ENCODE measurements around the gene ANO1. TPM values are rescaled to one million over a fixed set of nuclear protein-coding genes. Genes with fewer than 3 reads are reported as not detected.

Gene ANO1
- total RNA-seq, 4 donors from 2014 or later: 1.5 to 8.7 (median 4.6) TPM

- TF ChIP-seq CTCF (IDR thresholded peaks at IDR 0.05; ENCODE audit: low read depth): no peak
These were observed 22.7 kb upstream of the ANO1 start for GRCh38 chr11:70055444-70055843.

GRCh38 chr11:70057080-70057479 is 21.0 kb upstream of the ANO1 start:
- no peak for TF ChIP-seq CTCF (IDR thresholded peaks at IDR 0.05; ENCODE audit: low read depth)

- TF ChIP-seq CTCF (IDR thresholded peaks at IDR 0.05; ENCODE audit: low read depth): no peak
These were observed 18.1 kb upstream of the ANO1 start for GRCh38 chr11:70059971-70060370.

- TF ChIP-seq CTCF (IDR thresholded peaks at IDR 0.05; ENCODE audit: low read depth): no peak
These were observed 17.4 kb upstream of the ANO1 start for GRCh38 chr11:70060611-70061293.

- TF ChIP-seq CTCF (IDR thresholded peaks at IDR 0.05; ENCODE audit: low read depth): no peak
These were observed 16.4 kb upstream of the ANO1 start for GRCh38 chr11:70061734-70062133.

- TF ChIP-seq CTCF (IDR thresholded peaks at IDR 0.05; ENCODE audit: low read depth): no peak
These were observed 15.0 kb upstream of the ANO1 start for GRCh38 chr11:70063121-70063520.

GRCh38 chr11:70063555-70063954 is 14.6 kb upstream of the ANO1 start:
- no peak for TF ChIP-seq CTCF (IDR thresholded peaks at IDR 0.05; ENCODE audit: low read depth)

Measured in subcutaneous adipose tissue (tissue), 4 donors.